ENCODE measurements around the gene EGFL7. TPM values are rescaled to one million over a fixed set of nuclear protein-coding genes. Genes with fewer than 3 reads are reported as not detected.
"Not testable (repeated sequence)": the region's sequence is repeated elsewhere in the genome, so short reads cannot be mapped to it uniquely, and the experiment has no call there.

EGFL7 gene
- total RNA-seq, 1 donor from 2014 or later = 6.9 TPM

DNA sequence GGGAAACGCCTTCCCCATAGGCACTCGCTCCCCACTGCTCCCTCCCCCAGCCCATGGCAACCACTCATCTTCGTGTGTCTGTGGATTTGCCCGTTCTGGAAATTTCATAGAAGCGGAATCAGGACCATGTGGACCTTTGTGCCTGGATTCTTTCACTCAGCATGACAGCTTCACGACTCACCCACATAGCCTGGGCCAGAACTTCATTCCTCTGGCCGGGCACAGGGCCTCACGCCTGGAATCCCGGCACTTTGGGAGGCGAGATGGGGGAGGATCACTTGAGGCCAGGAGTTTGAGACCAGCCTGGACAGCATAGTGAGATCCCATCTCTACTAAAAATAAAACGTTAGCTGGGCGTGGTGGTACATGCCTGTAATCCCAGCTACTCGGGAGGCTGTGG, 37.6 kb downstream of the EGFL7 start:
- H3K36me3 Mint-ChIP-seq (ENCODE audit: unreplicated experiment) = no peaks in the 10 kb centered on the region
- H3K27ac Mint-ChIP-seq (ENCODE audit: unreplicated experiment) = no peak overlapping the region
- no peaks in the 10 kb centered on the region for H3K9me3 Mint-ChIP-seq (ENCODE audit: unreplicated experiment)
- H3K27me3 Mint-ChIP-seq (ENCODE audit: unreplicated experiment) = peaks cover 15% of the 10 kb centered on the region
- no peak overlapping the region for H3K4me3 Mint-ChIP-seq (ENCODE audit: unreplicated experiment)
- peaks cover 4% of the 10 kb centered on the region for H3K4me1 Mint-ChIP-seq (ENCODE audit: unreplicated experiment)
- DNase-seq (ENCODE audit: extremely low spot score, unreplicated experiment) = no peak
- TF ChIP-seq, protein P1, sequence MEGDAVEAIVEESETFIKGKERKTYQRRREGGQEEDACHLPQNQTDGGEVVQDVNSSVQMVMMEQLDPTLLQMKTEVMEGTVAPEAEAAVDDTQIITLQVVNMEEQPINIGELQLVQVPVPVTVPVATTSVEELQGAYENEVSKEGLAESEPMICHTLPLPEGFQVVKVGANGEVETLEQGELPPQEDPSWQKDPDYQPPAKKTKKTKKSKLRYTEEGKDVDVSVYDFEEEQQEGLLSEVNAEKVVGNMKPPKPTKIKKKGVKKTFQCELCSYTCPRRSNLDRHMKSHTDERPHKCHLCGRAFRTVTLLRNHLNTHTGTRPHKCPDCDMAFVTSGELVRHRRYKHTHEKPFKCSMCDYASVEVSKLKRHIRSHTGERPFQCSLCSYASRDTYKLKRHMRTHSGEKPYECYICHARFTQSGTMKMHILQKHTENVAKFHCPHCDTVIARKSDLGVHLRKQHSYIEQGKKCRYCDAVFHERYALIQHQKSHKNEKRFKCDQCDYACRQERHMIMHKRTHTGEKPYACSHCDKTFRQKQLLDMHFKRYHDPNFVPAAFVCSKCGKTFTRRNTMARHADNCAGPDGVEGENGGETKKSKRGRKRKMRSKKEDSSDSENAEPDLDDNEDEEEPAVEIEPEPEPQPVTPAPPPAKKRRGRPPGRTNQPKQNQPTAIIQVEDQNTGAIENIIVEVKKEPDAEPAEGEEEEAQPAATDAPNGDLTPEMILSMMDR (IDR thresholded peaks at IDR 0.05) = no peak

DNA sequence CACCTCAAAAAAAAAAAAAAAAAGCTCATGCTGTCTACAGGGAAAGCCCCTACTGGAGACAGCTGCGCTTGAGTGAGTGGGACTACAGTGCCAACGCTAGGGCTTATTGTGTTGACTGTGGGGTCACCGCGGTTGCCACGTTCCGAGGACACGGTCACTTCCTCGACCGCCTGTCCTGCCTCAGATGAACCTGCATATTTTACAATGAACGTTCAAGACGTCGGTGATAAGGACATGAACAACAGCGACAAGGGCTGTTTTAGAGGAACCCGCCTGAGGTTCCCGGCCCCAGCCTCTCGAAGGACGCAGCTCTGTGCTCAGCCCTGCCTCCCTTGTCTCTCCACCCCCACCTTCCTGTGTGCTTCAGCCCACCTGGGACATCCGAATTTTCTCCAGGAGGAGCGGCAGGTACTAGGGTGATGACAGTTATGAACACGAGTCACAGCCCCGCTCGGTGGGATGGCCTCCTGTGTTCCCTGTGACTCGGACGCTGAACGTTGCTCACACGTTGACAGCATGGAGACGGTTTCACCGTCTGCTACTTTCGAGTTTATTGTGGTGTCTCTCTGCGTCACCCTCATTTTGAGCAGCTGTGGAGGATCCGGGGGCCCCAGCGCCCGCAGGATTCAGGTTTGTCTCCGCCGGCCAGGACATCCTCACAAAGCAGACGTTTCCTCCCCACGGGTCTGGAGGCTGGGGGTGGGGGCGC, 38.4 kb downstream of the EGFL7 start:
- Mint-ChIP-seq H3K27me3 (ENCODE audit: unreplicated experiment) (peaks cover 17% of the 10 kb centered on the region), H3K9me3 (ENCODE audit: unreplicated experiment) (no peaks in the 10 kb centered on the region), H3K27ac (ENCODE audit: unreplicated experiment) (no peak overlapping the region), H3K4me1 (ENCODE audit: unreplicated experiment) (peaks cover 2% of the 10 kb centered on the region), H3K4me3 (ENCODE audit: unreplicated experiment) (no peak overlapping the region), H3K36me3 (ENCODE audit: unreplicated experiment) (no peaks in the 10 kb centered on the region)
- no peak for DNase-seq (ENCODE audit: extremely low spot score, unreplicated experiment)
- TF ChIP-seq, protein P1 (IDR thresholded peaks at IDR 0.05) = no peak

DNA sequence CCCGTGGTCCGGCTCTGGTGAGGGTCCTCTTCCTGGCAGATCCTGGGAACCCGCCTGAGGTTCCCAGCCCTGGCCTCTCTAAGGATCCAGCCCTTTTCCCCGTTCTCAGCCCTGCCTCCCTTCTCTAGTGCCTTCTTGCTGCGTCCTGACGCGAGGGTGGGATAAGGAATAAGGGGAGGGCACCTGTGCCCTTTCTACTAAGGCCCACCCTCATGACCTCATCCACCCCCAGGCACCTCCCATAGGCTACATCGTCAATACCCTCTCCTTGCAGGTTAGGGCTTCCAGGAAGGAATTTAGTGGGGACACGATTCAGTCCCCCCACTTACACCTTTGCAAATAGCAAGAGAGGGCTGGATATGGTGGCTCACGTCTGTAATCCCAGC, 38.9 kb downstream of the EGFL7 start:
- H3K4me3 Mint-ChIP-seq (ENCODE audit: unreplicated experiment) = no peak overlapping the region
- TF ChIP-seq, protein P1 (IDR thresholded peaks at IDR 0.05) = no peak
- H3K36me3 Mint-ChIP-seq (ENCODE audit: unreplicated experiment) = no peaks in the 10 kb centered on the region
- H3K4me1 Mint-ChIP-seq (ENCODE audit: unreplicated experiment) = peaks cover 2% of the 10 kb centered on the region
- peaks cover 17% of the 10 kb centered on the region for H3K27me3 Mint-ChIP-seq (ENCODE audit: unreplicated experiment)
- no peaks in the 10 kb centered on the region for H3K9me3 Mint-ChIP-seq (ENCODE audit: unreplicated experiment)
- H3K27ac Mint-ChIP-seq (ENCODE audit: unreplicated experiment) = no peak overlapping the region
- no peak for DNase-seq (ENCODE audit: extremely low spot score, unreplicated experiment)

DNA sequence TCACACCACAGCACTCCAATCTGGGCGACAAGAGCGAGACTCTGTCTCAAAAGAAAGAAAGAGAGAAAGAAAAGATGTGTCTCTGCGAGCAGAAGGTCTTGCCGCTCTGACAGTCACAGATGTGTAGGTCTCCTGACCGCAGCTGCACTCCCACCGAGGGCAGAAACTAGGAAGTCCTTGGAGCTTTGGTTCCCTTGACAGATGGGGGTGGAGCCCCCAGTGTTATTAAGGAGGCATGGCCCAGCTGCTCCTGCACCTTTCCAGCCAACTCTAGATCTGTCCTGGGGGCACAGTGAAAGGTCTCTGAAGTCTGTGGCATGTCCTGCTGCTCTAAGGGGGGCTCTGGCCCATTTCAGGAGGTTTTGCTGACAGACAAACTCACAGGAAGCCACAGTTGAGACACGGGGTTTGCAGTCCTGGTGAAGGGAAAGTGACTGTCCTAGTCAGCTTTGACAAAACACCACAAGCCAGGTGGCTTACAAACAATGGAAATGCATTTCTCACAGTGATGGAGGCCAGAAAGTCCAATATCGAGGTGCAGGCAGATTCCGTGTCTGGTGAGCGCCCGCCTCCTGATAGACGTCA, 40.7 kb downstream of the EGFL7 start:
- H3K36me3 Mint-ChIP-seq (ENCODE audit: unreplicated experiment) = no peaks in the 10 kb centered on the region
- H3K27me3 Mint-ChIP-seq (ENCODE audit: unreplicated experiment) = peaks cover 13% of the 10 kb centered on the region
- no peak for DNase-seq (ENCODE audit: extremely low spot score, unreplicated experiment)
- H3K27ac Mint-ChIP-seq (ENCODE audit: unreplicated experiment) = no peak overlapping the region
- H3K4me3 Mint-ChIP-seq (ENCODE audit: unreplicated experiment) = no peak overlapping the region
- TF ChIP-seq, protein P1 (IDR thresholded peaks at IDR 0.05) = no peak
- H3K9me3 Mint-ChIP-seq (ENCODE audit: unreplicated experiment) = no peaks in the 10 kb centered on the region
- H3K4me1 Mint-ChIP-seq (ENCODE audit: unreplicated experiment) = peaks cover 2% of the 10 kb centered on the region

DNA sequence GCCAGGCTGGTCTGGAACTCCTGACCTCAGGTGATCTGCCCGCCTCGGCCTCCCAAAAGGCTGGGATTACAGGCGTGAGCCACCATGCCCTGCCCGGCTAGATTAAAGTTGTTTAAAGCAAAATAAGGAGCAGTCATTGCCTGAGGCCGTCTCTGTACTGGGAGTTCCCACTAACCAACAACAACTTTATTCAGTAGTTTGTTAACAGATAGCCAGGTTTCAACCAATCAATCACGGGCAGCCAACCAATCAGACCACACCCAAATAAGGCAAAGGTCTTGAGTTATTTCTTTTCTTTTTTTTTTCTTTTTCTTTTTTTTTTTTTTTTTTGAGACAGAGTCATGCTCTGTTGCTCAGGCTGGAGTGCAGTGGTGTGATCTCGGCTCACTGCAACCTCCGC, 42.0 kb downstream of the EGFL7 start:
- not testable (repeated sequence) for H3K36me3 Mint-ChIP-seq (ENCODE audit: unreplicated experiment); DNase-seq (ENCODE audit: extremely low spot score, unreplicated experiment); H3K27me3 Mint-ChIP-seq (ENCODE audit: unreplicated experiment); H3K4me1 Mint-ChIP-seq (ENCODE audit: unreplicated experiment); H3K4me3 Mint-ChIP-seq (ENCODE audit: unreplicated experiment); H3K27ac Mint-ChIP-seq (ENCODE audit: unreplicated experiment); H3K9me3 Mint-ChIP-seq (ENCODE audit: unreplicated experiment)

All from osteocyte (in vitro differentiated cells).